HepG2 (cell line): ENCODE data around the gene KCNAB3. TPM values are rescaled to one million over a fixed set of nuclear protein-coding genes. Genes with fewer than 3 reads are reported as not detected.
A peak's percentile ranks its signal among the peaks of the same experiment; 100 is the strongest.

Experiments used
- AHR ChIP-seq: IDR thresholded peaks from 2 replicates; pipeline ENCODE4 v1.6.1; 2018; ENCODE audit warnings: missing genetic modification reagents, missing compliant biosample characterization
- ARNTL ChIP-seq: sonication (generic); formaldehyde crosslinking; IDR thresholded peaks from 2 replicates; pipeline ENCODE4 v1.4.0; 2020; ENCODE audit warnings: mild to moderate bottlenecking, missing genetic modification reagents
- CHD4 ChIP-seq: fragments of 200-600 bp; sonication (generic); IDR thresholded peaks from 2 replicates; pipeline ENCODE4 v1.7.0; 2017; ENCODE audit warnings: mild to moderate bottlenecking, low read length, borderline replicate concordance
- FLYWCH1 ChIP-seq: sonication (generic); formaldehyde crosslinking; IDR thresholded peaks from 2 replicates; pipeline ENCODE4 v1.8.1; 2023; ENCODE audit warnings: mild to moderate bottlenecking, missing genetic modification reagents
- HOXA3 ChIP-seq: sonication (generic); formaldehyde crosslinking; IDR thresholded peaks from 2 replicates; pipeline ENCODE4 v1.5.0; 2020; ENCODE audit warnings: missing genetic modification reagents
- JUND ChIP-seq: sonication (generic); formaldehyde crosslinking; IDR thresholded peaks from 2 replicates; pipeline ENCODE4 v1.8.0; 2022; ENCODE audit warnings: mild to moderate bottlenecking, missing genetic modification reagents
- KAT7 ChIP-seq: IDR thresholded peaks from 2 replicates; pipeline ENCODE4 v1.6.1; 2018; ENCODE audit warnings: borderline replicate concordance, missing compliant biosample characterization
- KDM6A ChIP-seq: IDR thresholded peaks from 2 replicates; pipeline ENCODE4 v1.6.1; 2016; ENCODE audit warnings: low read depth
- PREB ChIP-seq: sonication (generic); formaldehyde crosslinking; IDR thresholded peaks from 2 replicates; pipeline ENCODE4 v1.4.0; 2020; ENCODE audit warnings: missing genetic modification reagents
- REST ChIP-seq, 2 experiments: IDR thresholded peaks; 2 replicates each; pipeline ENCODE4 v1.6.1; 2011 to 2012; ENCODE audit warnings: low read length in 2 of 2, borderline replicate concordance in 1 of 2, low read depth in 1 of 2, mild to moderate bottlenecking in 1 of 2, moderate library complexity in 1 of 2
- SIX4 ChIP-seq: sonication (generic); formaldehyde crosslinking; IDR thresholded peaks from 2 replicates; pipeline ENCODE4 v1.4.0; 2020; ENCODE audit warnings: missing genetic modification reagents
- SMAD9 ChIP-seq: sonication (generic); formaldehyde crosslinking; IDR thresholded peaks from 2 replicates; pipeline ENCODE4 v1.5.1; 2020; ENCODE audit warnings: mild to moderate bottlenecking, missing genetic modification reagents
- THAP11 ChIP-seq: IDR thresholded peaks from 2 replicates; pipeline ENCODE4 v1.6.1; 2016; ENCODE audit warnings: missing biosample characterization, missing genetic modification reagents
- THAP8 ChIP-seq: sonication (generic); formaldehyde crosslinking; IDR thresholded peaks from 2 replicates; pipeline ENCODE4 v1.5.1; 2020; ENCODE audit warnings: missing genetic modification reagents, mild to moderate bottlenecking, borderline replicate concordance
- ZBTB38 ChIP-seq: sonication (generic); formaldehyde crosslinking; IDR thresholded peaks from 2 replicates; pipeline ENCODE4 v1.5.1; 2020; ENCODE audit warnings: mild to moderate bottlenecking, missing genetic modification reagents
- ZBTB46 ChIP-seq: sonication (generic); formaldehyde crosslinking; IDR thresholded peaks from 2 replicates; pipeline ENCODE4 v1.4.0; 2020; ENCODE audit warnings: mild to moderate bottlenecking, missing genetic modification reagents, borderline replicate concordance
- ZNF235 ChIP-seq: sonication (generic); formaldehyde crosslinking; IDR thresholded peaks from 2 replicates; pipeline ENCODE4 v1.8.1; 2023; ENCODE audit warnings: mild to moderate bottlenecking, missing genetic modification reagents, borderline replicate concordance
- ZNF282 ChIP-seq: fragments of 450-650 bp; IDR thresholded peaks from 2 replicates; pipeline ENCODE4 v1.6.1; 2018; ENCODE audit not compliant: partially characterized antibody
- ZNF382 ChIP-seq: sonication (generic); formaldehyde crosslinking; IDR thresholded peaks from 2 replicates; pipeline ENCODE4 v1.5.0; 2020; ENCODE audit warnings: missing genetic modification reagents, mild to moderate bottlenecking, borderline replicate concordance
- ZNF441 ChIP-seq: sonication (generic); formaldehyde crosslinking; IDR thresholded peaks from 2 replicates; pipeline ENCODE4 v1.7.0; 2021; ENCODE audit warnings: missing genetic modification reagents, borderline replicate concordance
- ZNF761 ChIP-seq: sonication (generic); formaldehyde crosslinking; conservative IDR thresholded peaks from 2 replicates; pipeline ENCODE4 v1.4.0; 2020; ENCODE audit warnings: mild to moderate bottlenecking, missing genetic modification reagents
- ZNF839 ChIP-seq: sonication (generic); formaldehyde crosslinking; IDR thresholded peaks from 2 replicates; pipeline ENCODE4 v1.4.0; 2020; ENCODE audit warnings: missing genetic modification reagents, mild to moderate bottlenecking, borderline replicate concordance
- ZSCAN21 ChIP-seq: sonication (generic); formaldehyde crosslinking; IDR thresholded peaks from 2 replicates; pipeline ENCODE4 v1.8.0; 2022; ENCODE audit warnings: mild to moderate bottlenecking, missing genetic modification reagents, moderate library complexity, borderline replicate concordance
- polyA plus RNA-seq, 8 experiments: library from polyadenylated mRNA; depleted of rRNA in 3 of 8; stranded (reverse) in 7 of 8; unstranded in 1 of 8; fragments of >200 nt; fragmentation: Illumina TruSeq in 4 of 8; extraction: Trizol in 4 of 8; gene quantifications; 2 replicates each; pipeline versions ENCODE4 v1.2.1 to v1.2.3, GENCODE V29; 2011 to 2016; ENCODE audit warnings: low read depth in 4 of 8, missing spikeins in 1 of 8, mixed read lengths in 1 of 8; ENCODE audit not compliant: insufficient read depth in 1 of 8
- total RNA-seq, 5 experiments: library from RNA; depleted of rRNA; stranded (reverse); fragments of >200 nt; fragmentation: Illumina TruSeq; extraction: Trizol; gene quantifications; 2 replicates each; pipeline ENCODE4 v1.2.3, GENCODE V29; 2016; ENCODE audit warnings: low read depth in 1 of 5

The KCNAB3 gene
- total and polyA plus RNA-seq, 2 of the 13 experiments (the other 11 are each of a cell fraction or from before 2014, with no cell fraction given) = 0.29 to 0.88 TPM

- TF ChIP-seq ZNF382 (CRISPR knock-in tag) (no peak), THAP11 (CRISPR knock-in tag) (peak; percentile 83), THAP8 (CRISPR knock-in tag) (no peak), ZNF761 (CRISPR knock-in tag) (no peak), ZBTB46 (0 out of 2 replicates have a peak, but pooled peaks have one; percentile 52), REST (IDR thresholded peaks at IDR 0.05; ENCODE audit: borderline replicate concordance in 1 of 2, low read depth in 1 of 2, low read length in 2 of 2) (no peak), ZNF441 (CRISPR knock-in tag) (peak; percentile 99), KAT7 (CRISPR knock-in tag) (peak; percentile 11; the same call in 1 of the 2 replicates), PREB (CRISPR knock-in tag) (no peak), SMAD9 (CRISPR knock-in tag) (no peak), ZNF235 (no peak), SIX4 (CRISPR knock-in tag) (no peak), AHR (CRISPR knock-in tag) (no peak), ARNTL (CRISPR knock-in tag) (no peak; the same call in 1 of the 2 replicates), JUND (CRISPR knock-in tag) (peak; percentile 37; the same call in 1 of the 2 replicates), ZSCAN21 (CRISPR knock-in tag) (0 out of 2 replicates have a peak, but pooled peaks have one; percentile 34), CHD4 (no peak), FLYWCH1 (CRISPR knock-in tag) (no peak), ZNF282 (no peak), ZNF839 (CRISPR knock-in tag) (0 out of 2 replicates have a peak, but pooled peaks have one; percentile 28), KDM6A (CRISPR knock-in tag) (no peak), ZBTB38 (CRISPR knock-in tag) (no peak), HOXA3 (CRISPR knock-in tag) (peak; percentile 88)
These were observed 2.2 kb upstream of the KCNAB3 start, which contains the start of the genes CNTROB and TRAPPC1 (continued) for GRCh38 chr17:7931709-7932482.
